SK-N-SH treated with all-trans-retinoic acid at 6 μM for 48 hours (cell line): ENCODE results near the gene FAM184A.

Experiments used
- ARNTL ChIP-seq: fragments of 450-650 bp; formaldehyde crosslinking; IDR thresholded peaks from 2 replicates; pipeline ENCODE4 v1.5.0; 2020; ENCODE audit warnings: low read depth, mild to moderate bottlenecking, moderate library complexity, borderline replicate concordance
- BACH2 ChIP-seq: fragments of 250-450 bp; sonication (Bioruptor Pico); IDR thresholded peaks from 2 replicates; pipeline ENCODE4 v1.9.0; 2021; ENCODE audit warnings: mild to moderate bottlenecking, borderline replicate concordance
- GLIS3 ChIP-seq: fragments of 250-450 bp; sonication (Bioruptor Pico); IDR thresholded peaks from 2 replicates; pipeline ENCODE4 v1.5.0; 2020; ENCODE audit warnings: mild to moderate bottlenecking, moderate library complexity
- OSR1 ChIP-seq: fragments of 250-450 bp; sonication (Bioruptor Pico); IDR thresholded peaks from 2 replicates; pipeline ENCODE4 v1.8.0; 2022; ENCODE audit warnings: moderate library complexity, mild to moderate bottlenecking, inconsistent platforms
- PPARA ChIP-seq: fragments of 250-450 bp; sonication (Bioruptor Pico); IDR thresholded peaks from 2 replicates; pipeline ENCODE4 v1.5.0; 2020; ENCODE audit warnings: mild to moderate bottlenecking, borderline replicate concordance
- RARB ChIP-seq: fragments of 250-450 bp; sonication (Bioruptor Pico); IDR thresholded peaks from 2 replicates; pipeline ENCODE4 v1.8.0; 2021; ENCODE audit warnings: mild to moderate bottlenecking, moderate library complexity
- ZFP30 ChIP-seq: fragments of 450-650 bp; formaldehyde crosslinking; IDR thresholded peaks from 2 replicates; pipeline ENCODE4 v1.5.0; 2022; ENCODE audit warnings: mild to moderate bottlenecking, moderate library complexity
- ZNF565 ChIP-seq: fragments of 450-650 bp; formaldehyde crosslinking; conservative IDR thresholded peaks from 2 replicates; pipeline ENCODE4 v1.5.0; 2020; ENCODE audit warnings: low read depth, mild to moderate bottlenecking, moderate library complexity
- ZNF8 ChIP-seq: fragments of 450-650 bp; formaldehyde crosslinking; IDR thresholded peaks from 2 replicates; pipeline ENCODE4 v1.5.0; 2020; ENCODE audit warnings: mild to moderate bottlenecking, moderate library complexity
- TF ChIP-seq, protein P1 (sequence below): fragments of 250-450 bp; sonication (Bioruptor Pico); IDR thresholded peaks from 2 replicates; pipeline ENCODE4 v1.5.1; 2021; ENCODE audit warnings: mild to moderate bottlenecking, moderate library complexity
- TF ChIP-seq, protein P2 (sequence below): fragments of 250-450 bp; sonication (Bioruptor Pico); IDR thresholded peaks from 2 replicates; pipeline ENCODE4 v1.8.0; 2020; ENCODE audit warnings: mild to moderate bottlenecking, moderate library complexity, borderline replicate concordance
- TF ChIP-seq, protein P3 (sequence below): fragments of 250-450 bp; sonication (Bioruptor Pico); IDR thresholded peaks from 2 replicates; pipeline ENCODE4 v1.8.0; 2021; ENCODE audit warnings: low read depth, mild to moderate bottlenecking, moderate library complexity, borderline replicate concordance
- TF ChIP-seq, protein P4 (sequence below): fragments of 250-450 bp; sonication (Bioruptor Pico); IDR thresholded peaks from 2 replicates; pipeline ENCODE4 v1.5.1; 2020; ENCODE audit warnings: low read depth, mild to moderate bottlenecking, moderate library complexity

DNA sequence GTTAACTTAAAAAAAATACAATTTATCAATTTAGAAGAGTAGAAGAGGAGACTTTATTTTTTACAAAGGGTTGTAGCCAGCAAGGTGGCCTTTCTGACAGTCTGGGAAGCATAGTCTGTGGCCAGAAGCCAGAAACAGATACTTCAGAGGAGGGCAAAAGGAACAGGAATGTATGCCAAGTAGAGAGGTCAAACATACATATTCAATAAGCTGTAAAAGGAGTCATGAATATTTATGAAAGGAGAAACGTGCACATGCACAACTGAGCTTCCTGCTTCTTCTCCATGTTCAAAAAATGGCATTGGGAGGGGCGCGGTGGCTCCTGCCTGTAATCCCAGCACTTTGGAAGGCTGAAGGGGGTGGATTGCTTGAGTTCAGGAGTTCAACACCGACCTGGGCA lies 43.9 kb upstream of the FAM184A start:
- TF ChIP-seq GLIS3 (CRISPR knock-in tag) (no peak), PPARA (no peak), ZNF565 (CRISPR knock-in tag) (no peak), ZFP30 (CRISPR knock-in tag) (no peak), OSR1 (no peak), RARB (CRISPR knock-in tag) (no peak), ARNTL (CRISPR knock-in tag) (no peak), BACH2 (CRISPR knock-in tag) (no peak), ZNF8 (no peak)
- TF ChIP-seq, protein P1, sequence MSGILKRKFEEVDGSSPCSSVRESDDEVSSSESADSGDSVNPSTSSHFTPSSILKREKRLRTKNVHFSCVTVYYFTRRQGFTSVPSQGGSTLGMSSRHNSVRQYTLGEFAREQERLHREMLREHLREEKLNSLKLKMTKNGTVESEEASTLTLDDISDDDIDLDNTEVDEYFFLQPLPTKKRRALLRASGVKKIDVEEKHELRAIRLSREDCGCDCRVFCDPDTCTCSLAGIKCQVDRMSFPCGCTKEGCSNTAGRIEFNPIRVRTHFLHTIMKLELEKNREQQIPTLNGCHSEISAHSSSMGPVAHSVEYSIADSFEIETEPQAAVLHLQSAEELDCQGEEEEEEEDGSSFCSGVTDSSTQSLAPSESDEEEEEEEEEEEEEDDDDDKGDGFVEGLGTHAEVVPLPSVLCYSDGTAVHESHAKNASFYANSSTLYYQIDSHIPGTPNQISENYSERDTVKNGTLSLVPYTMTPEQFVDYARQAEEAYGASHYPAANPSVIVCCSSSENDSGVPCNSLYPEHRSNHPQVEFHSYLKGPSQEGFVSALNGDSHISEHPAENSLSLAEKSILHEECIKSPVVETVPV (CRISPR knock-in tag): no peak
- TF ChIP-seq, protein P2, sequence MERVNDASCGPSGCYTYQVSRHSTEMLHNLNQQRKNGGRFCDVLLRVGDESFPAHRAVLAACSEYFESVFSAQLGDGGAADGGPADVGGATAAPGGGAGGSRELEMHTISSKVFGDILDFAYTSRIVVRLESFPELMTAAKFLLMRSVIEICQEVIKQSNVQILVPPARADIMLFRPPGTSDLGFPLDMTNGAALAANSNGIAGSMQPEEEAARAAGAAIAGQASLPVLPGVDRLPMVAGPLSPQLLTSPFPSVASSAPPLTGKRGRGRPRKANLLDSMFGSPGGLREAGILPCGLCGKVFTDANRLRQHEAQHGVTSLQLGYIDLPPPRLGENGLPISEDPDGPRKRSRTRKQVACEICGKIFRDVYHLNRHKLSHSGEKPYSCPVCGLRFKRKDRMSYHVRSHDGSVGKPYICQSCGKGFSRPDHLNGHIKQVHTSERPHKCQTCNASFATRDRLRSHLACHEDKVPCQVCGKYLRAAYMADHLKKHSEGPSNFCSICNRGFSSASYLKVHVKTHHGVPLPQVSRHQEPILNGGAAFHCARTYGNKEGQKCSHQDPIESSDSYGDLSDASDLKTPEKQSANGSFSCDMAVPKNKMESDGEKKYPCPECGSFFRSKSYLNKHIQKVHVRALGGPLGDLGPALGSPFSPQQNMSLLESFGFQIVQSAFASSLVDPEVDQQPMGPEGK: no peak
- TF ChIP-seq, protein P3, sequence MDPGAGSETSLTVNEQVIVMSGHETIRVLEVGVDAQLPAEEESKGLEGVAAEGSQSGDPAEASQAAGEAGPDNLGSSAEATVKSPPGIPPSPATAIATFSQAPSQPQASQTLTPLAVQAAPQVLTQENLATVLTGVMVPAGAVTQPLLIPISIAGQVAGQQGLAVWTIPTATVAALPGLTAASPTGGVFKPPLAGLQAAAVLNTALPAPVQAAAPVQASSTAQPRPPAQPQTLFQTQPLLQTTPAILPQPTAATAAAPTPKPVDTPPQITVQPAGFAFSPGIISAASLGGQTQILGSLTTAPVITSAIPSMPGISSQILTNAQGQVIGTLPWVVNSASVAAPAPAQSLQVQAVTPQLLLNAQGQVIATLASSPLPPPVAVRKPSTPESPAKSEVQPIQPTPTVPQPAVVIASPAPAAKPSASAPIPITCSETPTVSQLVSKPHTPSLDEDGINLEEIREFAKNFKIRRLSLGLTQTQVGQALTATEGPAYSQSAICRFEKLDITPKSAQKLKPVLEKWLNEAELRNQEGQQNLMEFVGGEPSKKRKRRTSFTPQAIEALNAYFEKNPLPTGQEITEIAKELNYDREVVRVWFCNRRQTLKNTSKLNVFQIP (CRISPR knock-in tag): no peak
- TF ChIP-seq, protein P4, sequence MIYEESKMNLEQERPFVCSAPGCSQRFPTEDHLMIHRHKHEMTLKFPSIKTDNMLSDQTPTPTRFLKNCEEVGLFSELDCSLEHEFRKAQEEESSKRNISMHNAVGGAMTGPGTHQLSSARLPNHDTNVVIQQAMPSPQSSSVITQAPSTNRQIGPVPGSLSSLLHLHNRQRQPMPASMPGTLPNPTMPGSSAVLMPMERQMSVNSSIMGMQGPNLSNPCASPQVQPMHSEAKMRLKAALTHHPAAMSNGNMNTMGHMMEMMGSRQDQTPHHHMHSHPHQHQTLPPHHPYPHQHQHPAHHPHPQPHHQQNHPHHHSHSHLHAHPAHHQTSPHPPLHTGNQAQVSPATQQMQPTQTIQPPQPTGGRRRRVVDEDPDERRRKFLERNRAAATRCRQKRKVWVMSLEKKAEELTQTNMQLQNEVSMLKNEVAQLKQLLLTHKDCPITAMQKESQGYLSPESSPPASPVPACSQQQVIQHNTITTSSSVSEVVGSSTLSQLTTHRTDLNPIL (CRISPR knock-in tag): no peak
